Nephron (organoid): ENCODE measurements around the gene SND1.
"Not testable (repeated sequence)": the region's sequence is repeated elsewhere in the genome, so short reads cannot be mapped to it uniquely, and the experiment has no call there.

Experiments used
- H3K27ac Mint-ChIP-seq, 3 experiments: 2 replicates each; pipeline ENCODE4 v1.8.0; 2020; ENCODE audit warnings: mixed read lengths in 3 of 3, mild to moderate bottlenecking in 2 of 3, moderate library complexity in 1 of 3
- H3K27me3 Mint-ChIP-seq: 2 replicates; pipeline ENCODE4 v1.8.0; 2021; ENCODE audit warnings: low read depth, mild to moderate bottlenecking, moderate library complexity, mixed read lengths
- H3K36me3 Mint-ChIP-seq: 2 replicates; pipeline ENCODE4 v1.8.0; 2020; ENCODE audit warnings: low read depth, mixed read lengths
- H3K4me1 Mint-ChIP-seq: 2 replicates; pipeline ENCODE4 v1.8.0; 2020; ENCODE audit warnings: mixed read lengths
- H3K4me3 Mint-ChIP-seq, 3 experiments: 2 replicates each; pipeline ENCODE4 v1.8.0; 2020; ENCODE audit warnings: mild to moderate bottlenecking in 3 of 3, mixed read lengths in 3 of 3, moderate library complexity in 2 of 3
- H3K9me3 Mint-ChIP-seq: 2 replicates; pipeline ENCODE4 v1.8.0; 2020; ENCODE audit warnings: mixed read lengths
- CTCF ChIP-seq, 3 experiments: fragments of 200-600 bp; sonication (generic); IDR thresholded peaks; one replicate each; pipeline ENCODE4 v1.5.0; 2021; ENCODE audit warnings: antibody characterized with exemption in 3 of 3; ENCODE audit not compliant: unreplicated experiment in 3 of 3

SND1 gene

GRCh38 chr7:127897704-127898454 lies 245.9 kb downstream of the SND1 start:
- TF ChIP-seq CTCF (IDR thresholded peaks at IDR 0.05; ENCODE audit: unreplicated experiment in 3 of 3), result no peak
- H3K4me1 Mint-ChIP-seq, result peaks cover 32% of the 10 kb centered on the region

GRCh38 chr7:127899411-127899810 lies 247.4 kb downstream of the SND1 start:
- Mint-ChIP-seq H3K27ac (no peak overlapping the region), H3K27me3 (no peaks in the 10 kb centered on the region), H3K36me3 (no peaks in the 10 kb centered on the region), H3K9me3 (no peaks in the 10 kb centered on the region), H3K4me1 (peaks cover 25% of the 10 kb centered on the region), H3K4me3 (no peak overlapping the region)
- TF ChIP-seq CTCF (IDR thresholded peaks at IDR 0.05; ENCODE audit: unreplicated experiment in 3 of 3), result no peak

More at GRCh38 chr7:127897704-127898454, 245.9 kb downstream of the SND1 start:
- Mint-ChIP-seq H3K27me3 (no peaks in the 10 kb centered on the region), H3K27ac (no peak overlapping the region), H3K4me3 (no peak overlapping the region), H3K36me3 (peaks cover 8% of the 10 kb centered on the region), H3K9me3 (no peaks in the 10 kb centered on the region)

- peak overlapping the region in 1 of 3 experiments; percentile 23 for H3K27ac Mint-ChIP-seq
- H3K27me3 Mint-ChIP-seq, result no peaks in the 10 kb centered on the region
- TF ChIP-seq CTCF (IDR thresholded peaks at IDR 0.05; ENCODE audit: unreplicated experiment in 3 of 3), result no peak
Measured at GRCh38 chr7:127900141-127900540, 248.1 kb downstream of the SND1 start.

GRCh38 chr7:127900732-127901685 lies 249.0 kb downstream of the SND1 start:
- no peaks in the 10 kb centered on the region for H3K9me3 Mint-ChIP-seq
- H3K27me3 Mint-ChIP-seq, result no peaks in the 10 kb centered on the region
- peak overlapping the region; percentile 23 to 46 (median 40) for H3K27ac Mint-ChIP-seq
- no peak overlapping the region for H3K4me3 Mint-ChIP-seq
- H3K4me1 Mint-ChIP-seq, result peaks cover 28% of the 10 kb centered on the region
- TF ChIP-seq CTCF (IDR thresholded peaks at IDR 0.05; ENCODE audit: unreplicated experiment in 3 of 3), result no peak
- H3K36me3 Mint-ChIP-seq, result no peaks in the 10 kb centered on the region

More at GRCh38 chr7:127900141-127900540, 248.1 kb downstream of the SND1 start:
- Mint-ChIP-seq H3K4me1 (peaks cover 28% of the 10 kb centered on the region), H3K4me3 (no peak overlapping the region), H3K9me3 (no peaks in the 10 kb centered on the region), H3K36me3 (no peaks in the 10 kb centered on the region)

GRCh38 chr7:127901895-127902703 lies 250.1 kb downstream of the SND1 start:
- Mint-ChIP-seq H3K27ac (peak overlapping the region; percentile 11 to 23 (median 21)), H3K4me3 (no peak overlapping the region), H3K9me3 (no peaks in the 10 kb centered on the region), H3K4me1 (peaks cover 31% of the 10 kb centered on the region), H3K27me3 (no peaks in the 10 kb centered on the region), H3K36me3 (no peaks in the 10 kb centered on the region)
- no peak for TF ChIP-seq CTCF (IDR thresholded peaks at IDR 0.05; ENCODE audit: unreplicated experiment in 3 of 3)

GRCh38 chr7:127902753-127903152 lies 250.8 kb downstream of the SND1 start:
- not testable (repeated sequence) for H3K27me3 Mint-ChIP-seq, H3K9me3 Mint-ChIP-seq, H3K36me3 Mint-ChIP-seq, H3K27ac Mint-ChIP-seq, H3K4me3 Mint-ChIP-seq
- peaks cover 37% of the 10 kb centered on the region for H3K4me1 Mint-ChIP-seq
